HG03469 (cell line): ENCODE results near the gene TENT4A.

ENCODE experiments used
- ATAC-seq: cut with Tn5 transposase; IDR thresholded peaks from one replicate; pipeline ENCODE4 v1.9.1; 2021; ENCODE audit warnings: mild to moderate bottlenecking, moderate library complexity, moderate number of reproducible peaks; ENCODE audit not compliant: unreplicated experiment

TENT4A gene

DNA sequence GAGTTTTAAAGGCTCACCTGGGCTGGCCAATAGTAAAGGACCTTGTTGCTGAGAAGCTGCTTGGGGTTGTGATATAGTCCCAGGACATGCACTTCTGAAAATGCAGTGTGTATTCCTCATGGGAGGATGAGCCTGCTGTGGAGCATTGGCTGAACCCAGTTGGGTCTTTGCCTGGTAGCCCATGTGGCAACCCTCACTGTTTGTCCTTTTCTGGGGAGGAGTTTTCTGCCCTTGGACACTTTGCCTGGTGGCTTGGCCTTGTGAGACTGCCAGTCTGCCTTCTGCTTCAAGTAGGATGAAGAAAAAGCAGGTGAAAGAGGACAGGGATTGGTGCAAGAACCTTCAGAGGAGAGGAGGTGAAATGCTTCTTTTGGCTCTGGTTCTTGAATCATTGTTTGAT, 4.0 kb downstream of the TENT4A start:
- ATAC-seq, result no peak

GRCh38 chr5:6717687-6718086, 4.5 kb downstream of the TENT4A start:
- no peak for ATAC-seq

GRCh38 chr5:6718161-6718681, 5.0 kb downstream of the TENT4A start:
- ATAC-seq, result no peak

GRCh38 chr5:6718718-6719117, 5.5 kb downstream of the TENT4A start:
- ATAC-seq, result no peak

- ATAC-seq, result no peak
Observed at GRCh38 chr5:6719417-6719816, 6.2 kb downstream of the TENT4A start.

- no peak for ATAC-seq
Observed at GRCh38 chr5:6719896-6720560, 6.8 kb downstream of the TENT4A start.

DNA sequence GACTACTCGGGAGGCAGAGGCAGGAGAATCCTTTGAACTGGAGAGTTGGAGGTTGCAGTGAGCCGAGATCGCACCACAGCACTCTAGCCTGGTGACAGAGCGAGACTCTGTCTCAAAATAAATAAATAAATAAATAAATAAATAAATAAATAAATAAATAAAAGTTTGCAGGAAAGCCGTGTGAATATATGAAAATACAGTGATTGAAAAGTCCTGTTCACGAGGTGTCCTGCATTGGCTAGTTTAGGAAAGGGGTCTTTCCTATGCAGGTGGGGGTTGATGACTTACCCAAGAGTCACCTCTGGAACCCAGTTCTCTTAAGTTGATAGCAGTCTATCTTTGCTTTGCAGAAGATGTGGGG, 7.3 kb downstream of the TENT4A start:
- no peak for ATAC-seq

DNA sequence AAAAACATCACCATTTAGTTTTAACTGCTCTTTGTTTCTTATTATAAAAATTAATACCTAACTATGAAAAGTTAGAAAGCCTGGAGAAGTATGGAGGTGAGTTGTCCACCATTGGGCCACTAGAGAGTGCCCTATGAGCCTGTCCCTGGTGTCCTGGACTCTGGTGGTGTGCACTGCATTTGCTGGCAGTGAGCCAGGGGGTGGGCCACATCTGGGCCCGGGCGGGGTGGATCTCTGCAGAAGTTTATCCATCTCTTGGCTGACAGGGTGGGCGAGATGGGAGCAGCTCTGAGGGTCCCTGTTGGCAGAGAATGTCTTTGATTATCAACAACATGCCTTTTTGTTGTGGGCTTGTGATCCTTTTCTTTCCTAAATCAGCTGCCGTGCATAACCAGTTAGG, 8.2 kb downstream of the TENT4A start:
- ATAC-seq, result no peak

DNA sequence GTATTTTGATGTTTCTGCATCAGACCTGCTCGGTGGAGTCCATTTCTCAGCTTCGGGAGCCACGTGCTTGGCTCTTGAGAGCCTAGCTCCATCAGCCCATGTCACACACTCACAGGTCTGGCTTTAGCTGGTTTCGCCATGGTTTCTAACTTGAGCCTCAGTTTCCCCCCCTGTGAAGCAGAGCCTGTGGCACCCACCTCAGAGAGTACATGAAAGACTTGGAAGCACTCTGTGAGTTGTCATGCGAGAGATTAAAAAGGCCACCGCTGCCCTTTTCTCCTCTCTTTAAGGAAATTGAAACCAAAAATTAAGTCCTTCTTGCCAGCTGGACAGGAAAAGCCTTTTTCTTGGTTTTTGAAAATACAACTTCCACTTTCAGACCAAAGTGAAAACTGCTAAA, 8.8 kb downstream of the TENT4A start:
- ATAC-seq, result peak; percentile 37

- no peak for ATAC-seq
Observed at GRCh38 chr5:6723122-6723815, 10.0 kb downstream of the TENT4A start.

DNA sequence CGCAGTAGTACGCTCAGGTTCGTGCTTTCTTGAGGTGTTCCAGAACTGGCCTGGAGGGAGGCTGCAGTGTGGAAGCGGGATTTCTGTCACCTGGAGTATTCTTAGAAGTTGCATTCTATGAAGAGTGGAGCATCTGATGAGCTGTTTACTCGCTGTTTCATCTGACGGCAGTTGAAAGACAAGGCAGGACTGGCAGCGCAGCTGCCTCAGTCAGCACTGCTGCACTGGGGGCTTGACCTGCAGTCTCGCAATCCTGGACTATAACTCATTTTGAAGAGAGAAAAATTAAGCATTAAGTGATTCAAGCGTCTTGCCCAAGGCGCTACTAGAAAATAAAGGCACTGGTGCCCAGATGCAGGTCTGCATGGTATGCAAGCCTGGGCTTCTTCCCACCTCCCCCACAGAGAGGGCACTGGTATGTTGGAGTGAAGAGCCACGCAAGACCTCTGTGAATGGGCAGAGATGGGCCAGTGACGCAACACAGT, 10.6 kb downstream of the TENT4A start:
- no peak for ATAC-seq

- ATAC-seq, result no peak
Observed at GRCh38 chr5:6724321-6724929, 11.2 kb downstream of the TENT4A start.

- no peak for ATAC-seq
Observed at GRCh38 chr5:6725421-6725820, 12.2 kb downstream of the TENT4A start.

DNA sequence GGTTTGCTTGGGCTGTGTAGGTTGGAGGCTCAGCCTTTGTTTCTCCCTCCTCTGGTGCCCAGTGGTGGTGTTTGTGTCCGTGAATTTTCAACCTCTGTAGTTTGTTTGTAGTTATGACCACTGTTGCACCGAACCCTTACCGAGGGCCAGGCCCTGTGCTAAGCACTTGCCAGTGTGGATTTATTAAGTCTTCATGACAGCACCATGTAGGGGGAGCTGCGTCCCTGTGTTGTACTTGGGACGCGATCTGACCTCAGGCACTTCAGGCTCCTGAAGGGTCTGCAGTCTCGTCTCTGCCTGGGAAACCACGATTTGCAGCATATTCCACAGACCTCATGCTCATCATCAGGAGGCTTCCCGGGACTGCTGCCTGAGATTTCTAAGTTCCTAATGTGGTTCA, 12.8 kb downstream of the TENT4A start:
- no peak for ATAC-seq

GRCh38 chr5:6727231-6727630, 14.0 kb downstream of the TENT4A start:
- no peak for ATAC-seq

GRCh38 chr5:6728011-6728794, 15.0 kb downstream of the TENT4A start:
- peak; percentile 82 for ATAC-seq

GRCh38 chr5:6728795-6729183, 15.6 kb downstream of the TENT4A start:
- no peak for ATAC-seq

GRCh38 chr5:6729386-6730310, 16.4 kb downstream of the TENT4A start:
- peak; percentile 23 for ATAC-seq

DNA sequence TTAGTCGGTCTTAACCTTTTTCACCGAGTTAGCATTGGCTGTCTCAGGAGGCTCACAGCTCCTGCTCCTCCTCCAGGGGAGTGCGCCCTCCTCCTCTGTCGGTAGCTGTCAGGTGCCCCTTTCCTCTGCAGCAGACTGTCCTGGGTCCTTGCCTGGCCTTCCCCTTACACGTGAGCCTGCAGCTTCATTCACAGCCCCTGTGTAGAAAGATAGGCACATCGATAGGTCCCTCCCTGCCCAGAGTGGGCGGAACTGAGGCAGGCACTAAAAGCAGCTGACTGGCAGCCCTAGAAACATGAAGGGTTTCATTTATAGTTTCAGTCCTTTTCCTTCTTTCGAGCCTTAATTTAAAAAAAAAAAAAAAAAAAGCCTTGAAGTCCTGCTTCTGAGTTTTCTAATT, 17.2 kb downstream of the TENT4A start:
- no peak for ATAC-seq

DNA sequence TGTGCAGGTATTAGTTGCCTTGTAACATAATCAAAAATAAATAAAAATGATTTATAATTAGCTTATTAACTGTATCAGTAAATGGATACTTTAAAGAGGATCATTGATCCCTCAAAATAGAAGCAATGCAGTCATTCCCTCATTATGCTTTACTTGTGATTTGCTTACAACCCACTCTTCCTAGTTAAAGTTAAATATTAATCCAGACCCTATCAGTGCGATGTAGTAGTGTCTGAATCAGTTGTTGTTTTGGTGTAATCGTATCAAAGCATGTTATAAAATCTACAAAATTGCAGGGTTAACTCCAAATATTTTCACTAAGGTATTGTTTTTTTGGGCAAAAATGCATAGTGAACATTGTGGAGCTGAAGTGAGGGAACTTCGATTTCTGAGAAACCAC, 17.6 kb downstream of the TENT4A start:
- no peak for ATAC-seq
